Adipocyte (in vitro differentiated cells): Measurements from ENCODE around the gene CALN1.

Experiments
- DNase-seq: peaks from one replicate; pipeline ENCODE4 v3.0.0-alpha.2; 2015; ENCODE audit warnings: low read depth
- H3K27me3 ChIP-seq: replicated peaks from 2 replicates; pipeline ENCODE4 v1.7.0; 2013; ENCODE audit warnings: mild to moderate bottlenecking, low read length, moderate library complexity; ENCODE audit not compliant: control insufficient read depth, insufficient read depth
- H3K36me3 ChIP-seq: 2 replicates; pipeline ENCODE4 v1.7.0; 2013; ENCODE audit warnings: low read length, mild to moderate bottlenecking, moderate library complexity; ENCODE audit not compliant: control insufficient read depth, insufficient read depth, severe bottlenecking
- H3K4me1 ChIP-seq: 2 replicates; pipeline ENCODE4 v1.7.0; 2013; ENCODE audit warnings: mild to moderate bottlenecking, low read length, moderate library complexity; ENCODE audit not compliant: control insufficient read depth, insufficient read depth
- H3K4me3 ChIP-seq: 2 replicates; pipeline ENCODE4 v1.7.0; 2013; ENCODE audit warnings: mild to moderate bottlenecking, low read length, moderate library complexity
- H3K9ac ChIP-seq: 2 replicates; pipeline ENCODE4 v1.7.0; 2013; ENCODE audit warnings: mild to moderate bottlenecking, low read length, moderate library complexity
- H3K9me3 ChIP-seq: 2 replicates; pipeline ENCODE4 v1.7.0; 2013; ENCODE audit warnings: mild to moderate bottlenecking, low read length, moderate library complexity; ENCODE audit not compliant: control insufficient read depth

Gene CALN1

GRCh38 chr7:71905821-71906220 lies 506.3 kb downstream of the CALN1 start:
- Histone ChIP-seq H3K36me3 (no peaks in the 10 kb centered on the region), H3K4me1 (no peaks in the 10 kb centered on the region), H3K9ac (no peak overlapping the region), H3K9me3 (peaks cover 4% of the 10 kb centered on the region), H3K4me3 (no peak overlapping the region), H3K27me3 (no peaks in the 10 kb centered on the region)
- DNase-seq = no peak

GRCh38 chr7:71904484-71904883 lies 507.7 kb downstream of the CALN1 start:
- no peak for DNase-seq
- Histone ChIP-seq H3K9me3 (peaks cover 2% of the 10 kb centered on the region), H3K27me3 (no peaks in the 10 kb centered on the region), H3K4me1 (no peaks in the 10 kb centered on the region), H3K4me3 (no peak overlapping the region), H3K9ac (no peak overlapping the region), H3K36me3 (no peaks in the 10 kb centered on the region)

- H3K9me3 ChIP-seq = no peaks in the 10 kb centered on the region
- no peak overlapping the region for H3K9ac ChIP-seq
- no peaks in the 10 kb centered on the region for H3K4me1 ChIP-seq
- no peaks in the 10 kb centered on the region for H3K36me3 ChIP-seq
- no peaks in the 10 kb centered on the region for H3K27me3 ChIP-seq
- no peak for DNase-seq
- H3K4me3 ChIP-seq = no peak overlapping the region
Measured at GRCh38 chr7:71900556-71900955, 511.6 kb downstream of the CALN1 start.

GRCh38 chr7:71896535-71896934 lies 515.6 kb downstream of the CALN1 start:
- Histone ChIP-seq H3K4me1 (no peaks in the 10 kb centered on the region), H3K9me3 (no peaks in the 10 kb centered on the region), H3K27me3 (no peaks in the 10 kb centered on the region), H3K4me3 (no peak overlapping the region), H3K9ac (no peak overlapping the region), H3K36me3 (no peaks in the 10 kb centered on the region)
- DNase-seq = no peak

- DNase-seq = no peak
- no peak overlapping the region for H3K9ac ChIP-seq
Measured at GRCh38 chr7:71886046-71886445, 526.1 kb downstream of the CALN1 start.

GRCh38 chr7:71885487-71885886 lies 526.7 kb downstream of the CALN1 start:
- Histone ChIP-seq H3K36me3 (no peaks in the 10 kb centered on the region), H3K27me3 (no peaks in the 10 kb centered on the region), H3K4me1 (no peaks in the 10 kb centered on the region), H3K9ac (no peak overlapping the region), H3K4me3 (no peak overlapping the region), H3K9me3 (peaks cover 3% of the 10 kb centered on the region)
- no peak for DNase-seq

More at GRCh38 chr7:71886046-71886445, 526.1 kb downstream of the CALN1 start:
- peaks cover 3% of the 10 kb centered on the region for H3K9me3 ChIP-seq
- H3K27me3 ChIP-seq = no peaks in the 10 kb centered on the region
- no peaks in the 10 kb centered on the region for H3K4me1 ChIP-seq
- H3K36me3 ChIP-seq = no peaks in the 10 kb centered on the region
- H3K4me3 ChIP-seq = no peak overlapping the region

GRCh38 chr7:71883415-71883814 lies 528.7 kb downstream of the CALN1 start:
- H3K27me3 ChIP-seq = no peaks in the 10 kb centered on the region
- peaks cover 3% of the 10 kb centered on the region for H3K9me3 ChIP-seq
- no peak overlapping the region for H3K9ac ChIP-seq
- no peaks in the 10 kb centered on the region for H3K4me1 ChIP-seq
- H3K4me3 ChIP-seq = no peak overlapping the region
- no peak for DNase-seq
- no peaks in the 10 kb centered on the region for H3K36me3 ChIP-seq

GRCh38 chr7:71871446-71871845 lies 540.7 kb downstream of the CALN1 start:
- Histone ChIP-seq H3K36me3 (no peaks in the 10 kb centered on the region), H3K9me3 (peaks cover 6% of the 10 kb centered on the region), H3K4me1 (no peaks in the 10 kb centered on the region), H3K9ac (no peak overlapping the region), H3K27me3 (no peaks in the 10 kb centered on the region), H3K4me3 (no peak overlapping the region)
- DNase-seq = no peak

- Histone ChIP-seq H3K4me3 (no peak overlapping the region), H3K27me3 (no peaks in the 10 kb centered on the region)
Measured at GRCh38 chr7:71870812-71871211, 541.3 kb downstream of the CALN1 start.

GRCh38 chr7:71868797-71869196 lies 543.3 kb downstream of the CALN1 start:
- Histone ChIP-seq H3K9me3 (no peaks in the 10 kb centered on the region), H3K9ac (no peak overlapping the region), H3K36me3 (no peaks in the 10 kb centered on the region), H3K4me1 (no peaks in the 10 kb centered on the region), H3K4me3 (no peak overlapping the region), H3K27me3 (no peaks in the 10 kb centered on the region)
- DNase-seq = no peak

More at GRCh38 chr7:71870812-71871211, 541.3 kb downstream of the CALN1 start:
- H3K4me1 ChIP-seq = no peaks in the 10 kb centered on the region
- H3K9me3 ChIP-seq = no peaks in the 10 kb centered on the region
- no peak for DNase-seq
- no peak overlapping the region for H3K9ac ChIP-seq
- no peaks in the 10 kb centered on the region for H3K36me3 ChIP-seq

- DNase-seq = no peak
Measured at GRCh38 chr7:71867626-71868025, 544.5 kb downstream of the CALN1 start.

GRCh38 chr7:71865172-71865571 lies 547.0 kb downstream of the CALN1 start:
- H3K36me3 ChIP-seq = no peaks in the 10 kb centered on the region
- no peak overlapping the region for H3K4me3 ChIP-seq
- H3K9ac ChIP-seq = no peak overlapping the region
- H3K4me1 ChIP-seq = no peaks in the 10 kb centered on the region
- no peaks in the 10 kb centered on the region for H3K27me3 ChIP-seq
- H3K9me3 ChIP-seq = no peaks in the 10 kb centered on the region
- DNase-seq = no peak

More at GRCh38 chr7:71867626-71868025, 544.5 kb downstream of the CALN1 start:
- no peaks in the 10 kb centered on the region for H3K36me3 ChIP-seq
- no peaks in the 10 kb centered on the region for H3K27me3 ChIP-seq
- H3K9me3 ChIP-seq = no peaks in the 10 kb centered on the region
- H3K4me3 ChIP-seq = no peak overlapping the region
- H3K9ac ChIP-seq = no peak overlapping the region
- no peaks in the 10 kb centered on the region for H3K4me1 ChIP-seq
